CD4-positive, CD25-positive, alpha-beta regulatory T cell (primary cell): ENCODE data around the gene ZSCAN9. TPM values are rescaled to one million over a fixed set of nuclear protein-coding genes. Genes with fewer than 3 reads are reported as not detected.

Experiments used
- ATAC-seq, 2 donors: fragments of 150-1000 bp; cut with Tn5 transposase; one replicate each; pipeline ENCODE4 v1.10.0; 2021; ENCODE audit warnings: low read depth in 2 of 2, moderate number of reproducible peaks in 2 of 2, moderate library complexity in 1 of 2
- DNase-seq, 3 donors: peaks; one replicate each; pipeline versions ENCODE4 v3.0.0 to v3.0.0-alpha.2; 2012 to 2022; ENCODE audit warnings: mixed read lengths in 1 of 3
- H3K27ac ChIP-seq: one replicate; pipeline ENCODE4 v1.7.0; 2013; ENCODE audit warnings: mild to moderate bottlenecking, low read length; ENCODE audit not compliant: insufficient read depth, poor library complexity, severe bottlenecking
- H3K27me3 ChIP-seq: one replicate; pipeline ENCODE4 v1.7.0; 2013; ENCODE audit warnings: low read length; ENCODE audit not compliant: control insufficient read depth, insufficient read depth
- H3K36me3 ChIP-seq: one replicate; pipeline ENCODE4 v1.7.0; 2013; ENCODE audit warnings: mild to moderate bottlenecking, low read length, moderate library complexity; ENCODE audit not compliant: control insufficient read depth, insufficient read depth
- H3K4me1 ChIP-seq: 2 replicates; pipeline ENCODE4 v1.7.0; 2013; ENCODE audit warnings: mild to moderate bottlenecking, low read length; ENCODE audit not compliant: insufficient read depth, control insufficient read depth, poor library complexity, severe bottlenecking
- H3K4me3 ChIP-seq: one replicate; pipeline ENCODE4 v1.7.0; 2013; ENCODE audit warnings: low read depth, mild to moderate bottlenecking, low read length, moderate library complexity
- H3K9me3 ChIP-seq, 2 experiments: 1 replicate in 1 of 2; 2 replicates in 1 of 2; pipeline ENCODE4 v1.7.0; 2013; ENCODE audit warnings: low read length in 2 of 2, mild to moderate bottlenecking in 1 of 2, moderate library complexity in 1 of 2; ENCODE audit not compliant: control insufficient read depth in 2 of 2
- H3K27ac Mint-ChIP-seq, 3 donors: one replicate each; pipeline ENCODE4 v1.8.0; 2020 to 2022; ENCODE audit warnings: mild to moderate bottlenecking in 3 of 3, mixed read lengths in 3 of 3, moderate library complexity in 2 of 3
- H3K27me3 Mint-ChIP-seq: one replicate; pipeline ENCODE4 v1.8.0; 2022; ENCODE audit warnings: mild to moderate bottlenecking, mixed read lengths
- H3K36me3 Mint-ChIP-seq: one replicate; pipeline ENCODE4 v1.8.0; 2020; ENCODE audit warnings: mixed read lengths
- H3K4me1 Mint-ChIP-seq, 4 donors: one replicate each; pipeline ENCODE4 v1.8.0; 2020 to 2022; ENCODE audit warnings: mixed read lengths in 4 of 4, mild to moderate bottlenecking in 1 of 4
- H3K4me3 Mint-ChIP-seq, 4 donors: one replicate each; pipeline ENCODE4 v1.8.0; 2020 to 2022; ENCODE audit warnings: mild to moderate bottlenecking in 4 of 4, mixed read lengths in 4 of 4, moderate library complexity in 3 of 4
- H3K9me3 Mint-ChIP-seq, 7 donors: one replicate each; pipeline ENCODE4 v1.8.0; 2020 to 2022; ENCODE audit warnings: mixed read lengths in 7 of 7, mild to moderate bottlenecking in 3 of 7, moderate library complexity in 2 of 7
- polyA plus RNA-seq, 4 donors: library from polyadenylated mRNA; unstranded; fragments of 300-500 nt; fragmentation: Illumina TruSeq; gene quantifications; one replicate each; pipeline ENCODE4 v1.2.3, GENCODE V29; 2021
- total RNA-seq: library from RNA; stranded (reverse); gene quantifications from one replicate; pipeline ENCODE4 v1.2.3, GENCODE V29; 2022

The ZSCAN9 gene
- total and polyA plus RNA-seq, 5 donors from 2014 or later: 0.91 to 6.4 (median 3.5) TPM

GRCh38 chr6:28274888-28275287, 49.8 kb downstream of the ZSCAN9 start:
- ATAC-seq (no peak), DNase-seq (no peak)
- Mint-ChIP-seq H3K27me3 (peaks cover 2% of the 10 kb centered on the region), H3K36me3 (peaks cover 42% of the 10 kb centered on the region), H3K4me1 (peaks cover 6 to 18% (median 13%) of the 10 kb centered on the region in 4 donors), H3K9me3 (peaks cover 0 to 3% (median 0%) of the 10 kb centered on the region in 7 donors), H3K4me3 (no peak overlapping the region), H3K27ac (no peak overlapping the region)
- H3K9me3 ChIP-seq: no peaks in the 10 kb centered on the region
- peaks cover 58% of the 10 kb centered on the region for H3K36me3 ChIP-seq
- no peak overlapping the region for H3K4me3 ChIP-seq
- no peaks in the 10 kb centered on the region for H3K4me1 ChIP-seq
- H3K27me3 ChIP-seq: no peaks in the 10 kb centered on the region
- no peak overlapping the region for H3K27ac ChIP-seq

DNA sequence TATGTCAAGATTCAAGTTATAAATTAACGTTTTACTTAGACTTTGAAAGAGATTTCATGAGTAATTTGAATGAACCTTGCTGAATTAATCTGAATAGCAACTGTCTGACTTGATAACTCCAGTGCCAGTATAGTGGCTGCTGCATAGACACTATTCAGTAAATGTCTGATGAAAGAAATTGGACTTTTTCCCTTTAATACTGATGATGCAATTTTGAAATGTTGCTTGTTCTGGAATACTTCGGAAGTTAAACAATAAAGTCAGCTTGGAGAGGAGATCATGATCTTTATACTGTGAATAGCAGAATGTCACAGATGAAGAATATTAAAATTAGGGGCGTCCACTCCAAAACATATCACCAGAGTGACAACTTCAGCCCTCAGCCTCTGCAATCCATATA, 52.7 kb downstream of the ZSCAN9 start:
- no peak for ATAC-seq
- no peak for DNase-seq
- peaks cover 9 to 17% (median 12%) of the 10 kb centered on the region in 4 donors for H3K4me1 Mint-ChIP-seq
- peaks cover 0 to 13% (median 0%) of the 10 kb centered on the region in 7 donors for H3K9me3 Mint-ChIP-seq
- Histone ChIP-seq H3K36me3 (peaks cover 43% of the 10 kb centered on the region), H3K4me3 (no peak overlapping the region), H3K9me3 (no peaks in the 10 kb centered on the region), H3K4me1 (peaks cover 11% of the 10 kb centered on the region), H3K27ac (no peak overlapping the region), H3K27me3 (peaks cover 9% of the 10 kb centered on the region)
- H3K4me3 Mint-ChIP-seq: no peak overlapping the region
- H3K27ac Mint-ChIP-seq: no peak overlapping the region
- peaks cover 28% of the 10 kb centered on the region for H3K36me3 Mint-ChIP-seq
- H3K27me3 Mint-ChIP-seq: peaks cover 19% of the 10 kb centered on the region

DNA sequence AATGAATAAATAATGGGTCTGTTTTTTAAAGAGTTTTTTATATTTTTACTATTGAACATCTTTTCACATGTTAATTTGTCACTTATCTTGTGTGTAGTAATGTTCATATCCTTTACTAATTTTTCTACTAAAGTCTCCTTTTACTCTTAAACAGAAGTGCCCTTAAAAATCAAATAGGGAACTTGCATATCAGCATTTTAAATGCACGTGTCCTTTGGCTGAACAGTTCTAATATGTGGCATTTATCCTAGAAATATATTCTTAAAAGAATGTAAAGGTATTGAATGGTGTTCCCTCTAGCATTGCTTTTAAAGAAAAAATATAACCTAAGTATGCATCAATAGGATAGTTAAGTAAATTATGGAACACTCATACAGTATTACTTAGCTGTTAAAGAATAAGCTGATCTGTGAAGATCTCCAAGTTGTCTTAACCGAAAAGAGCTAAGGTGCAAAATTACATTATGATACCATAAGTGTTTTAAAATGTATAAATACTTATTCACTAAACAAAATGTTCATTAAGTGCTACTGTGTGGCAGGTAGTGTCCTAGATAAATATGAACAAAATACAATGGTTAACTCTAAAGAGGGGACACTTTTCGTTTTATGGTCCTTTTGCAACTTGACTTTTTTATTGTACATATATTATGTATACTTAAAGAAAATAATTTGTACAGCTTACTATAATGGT, 55.7 kb downstream of the ZSCAN9 start:
- H3K4me3 ChIP-seq: no peak overlapping the region
- H3K27ac ChIP-seq: no peak overlapping the region
- peaks cover 11% of the 10 kb centered on the region for H3K4me1 ChIP-seq
- Mint-ChIP-seq H3K27ac (no peak overlapping the region), H3K4me3 (peak overlapping the region in 3 of 4 donors; percentile 56 to 80 (median 61)), H3K9me3 (peaks cover 0 to 13% (median 0%) of the 10 kb centered on the region in 7 donors), H3K36me3 (peaks cover 11% of the 10 kb centered on the region), H3K27me3 (peaks cover 25% of the 10 kb centered on the region), H3K4me1 (peaks cover 0 to 11% (median 10%) of the 10 kb centered on the region in 4 donors)
- H3K27me3 ChIP-seq: peaks cover 11% of the 10 kb centered on the region
- no peaks in the 10 kb centered on the region for H3K9me3 ChIP-seq
- ATAC-seq (no peak), DNase-seq (no peak)
- H3K36me3 ChIP-seq: peaks cover 13% of the 10 kb centered on the region

DNA sequence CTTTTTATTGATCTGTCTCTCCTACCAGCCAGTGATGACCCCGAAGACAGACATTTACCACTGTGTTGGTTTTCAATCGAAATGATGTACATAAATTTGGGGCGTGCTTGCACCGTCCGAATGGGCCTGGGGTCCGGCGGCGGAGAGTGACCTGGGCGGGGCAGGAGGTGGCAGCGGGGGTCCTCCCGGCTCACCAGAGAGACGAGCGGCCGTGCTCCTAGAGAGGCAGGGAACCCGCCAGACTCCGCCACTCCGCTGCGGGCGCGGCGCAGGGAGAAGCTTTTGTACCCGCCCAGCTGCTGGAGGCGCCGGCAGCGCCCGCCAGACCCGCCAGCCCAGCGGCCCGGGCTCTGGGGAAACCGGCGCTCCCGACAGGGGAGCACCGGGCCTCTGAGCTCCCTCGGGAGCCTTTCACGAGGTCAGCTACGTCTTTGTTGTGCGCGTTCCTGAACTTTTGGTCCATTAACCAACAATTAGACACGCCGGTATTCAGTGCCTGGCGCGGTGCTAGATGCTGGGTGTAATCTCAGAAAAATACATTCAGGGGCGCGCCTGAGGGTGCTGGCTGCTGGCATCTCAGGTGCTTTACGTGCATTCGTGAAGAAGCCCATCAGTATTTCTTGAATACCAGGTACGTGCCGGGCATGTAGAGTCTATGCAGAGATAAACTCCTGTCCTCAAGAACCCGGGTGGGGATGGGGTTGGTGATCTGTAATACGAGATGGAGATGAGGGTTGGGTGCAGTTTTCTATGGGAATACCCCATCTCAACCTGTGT, 56.4 kb downstream of the ZSCAN9 start, which contains the start of gene PGBD1:
Gene PGBD1, plus strand, starts transcription at position 285 of the 777 bp plus-strand sequence. CDS start 2,242 bp downstream, outside the sequence.
- peak within 1 kb of the TSS; percentile 28 for H3K4me3 ChIP-seq
- H3K27ac ChIP-seq: no peak within 1 kb of the TSS
- no peak within 1 kb of the TSS for H3K27ac Mint-ChIP-seq

GRCh38 chr6:28282926-28283325, 57.9 kb downstream of the ZSCAN9 start:
- peaks cover 33% of the 10 kb centered on the region for H3K27me3 Mint-ChIP-seq
- H3K27me3 ChIP-seq: peaks cover 11% of the 10 kb centered on the region
- H3K4me3 Mint-ChIP-seq: no peak overlapping the region
- no peak overlapping the region for H3K27ac ChIP-seq
- ATAC-seq (no peak), DNase-seq (no peak)
- peaks cover 0 to 13% (median 0%) of the 10 kb centered on the region in 7 donors for H3K9me3 Mint-ChIP-seq
- no peaks in the 10 kb centered on the region for H3K36me3 ChIP-seq
- H3K4me1 ChIP-seq: peaks cover 11% of the 10 kb centered on the region
- peaks cover 0 to 11% (median 9%) of the 10 kb centered on the region in 4 donors for H3K4me1 Mint-ChIP-seq
- H3K9me3 ChIP-seq: no peaks in the 10 kb centered on the region
- no peak overlapping the region for H3K4me3 ChIP-seq
- H3K36me3 Mint-ChIP-seq: peaks cover 15% of the 10 kb centered on the region
- no peak overlapping the region for H3K27ac Mint-ChIP-seq

More for the DNA sequence above, 56.4 kb downstream of the ZSCAN9 start, which contains the start of gene PGBD1:
- peaks cover 0 to 11% (median 10%) of the 10 kb centered on the region in 4 donors for H3K4me1 Mint-ChIP-seq
- peaks cover 11% of the 10 kb centered on the region for H3K27me3 ChIP-seq
- H3K4me1 ChIP-seq: peaks cover 11% of the 10 kb centered on the region
- H3K9me3 Mint-ChIP-seq: peaks cover 0 to 13% (median 0%) of the 10 kb centered on the region in 7 donors
- DNase-seq (peak in 2 of 3 donors; percentile 8 to 68), ATAC-seq (peak; percentile 43 to 64)
- H3K4me3 Mint-ChIP-seq: peak within 1 kb of the TSS in 3 of 4 donors; percentile 56 to 80 (median 61)
- H3K36me3 ChIP-seq: peaks cover 6% of the 10 kb centered on the region
- H3K27me3 Mint-ChIP-seq: peaks cover 27% of the 10 kb centered on the region
- peaks cover 9% of the 10 kb centered on the region for H3K36me3 Mint-ChIP-seq
- no peaks in the 10 kb centered on the region for H3K9me3 ChIP-seq

Other genes with a start within 250 kb of the ZSCAN9 start
- gene ZNF165, start 144.7 kb upstream of the ZSCAN9 start, total RNA-seq: 4.3 TPM
- gene ZNF165, start 144.7 kb upstream of the ZSCAN9 start, polyA plus RNA-seq: under 1 TPM in 3 of 4 donors, not detected in 1; 0.24 to 0.57 (median 0.40) TPM
- 8.0 TPM for gene ZSCAN16, start 100.7 kb upstream of the ZSCAN9 start, total RNA-seq
- 10 to 100 TPM; 11.5 to 26.5 (median 14.5) TPM for gene ZSCAN16, start 100.7 kb upstream of the ZSCAN9 start, polyA plus RNA-seq
- gene ZKSCAN8, start 83.4 kb upstream of the ZSCAN9 start, total RNA-seq: 27.4 TPM
- 1 to 10 TPM in 3 of 4 donors, under 1 TPM in 1; 0.78 to 4.1 (median 1.6) TPM for gene ZKSCAN8, start 83.4 kb upstream of the ZSCAN9 start, polyA plus RNA-seq
- gene ZKSCAN4, start 27.0 kb downstream of the ZSCAN9 start, total RNA-seq: 2.1 TPM
- 1 to 10 TPM; 2.1 to 6.3 (median 3.4) TPM for gene ZKSCAN4, start 27.0 kb downstream of the ZSCAN9 start, polyA plus RNA-seq
- not detected for gene NKAPL, start 34.0 kb downstream of the ZSCAN9 start, total RNA-seq
- gene NKAPL, start 34.0 kb downstream of the ZSCAN9 start, polyA plus RNA-seq: under 1 TPM in 2 of 4 donors, not detected in 2; 0.14 to 0.30 TPM
- gene ZSCAN26, start 41.9 kb downstream of the ZSCAN9 start, total RNA-seq: 9.6 TPM
- gene ZSCAN26, start 41.9 kb downstream of the ZSCAN9 start, polyA plus RNA-seq: 10 to 100 TPM; 14.9 to 19.1 (median 17.7) TPM
- 1.0 TPM for gene PGBD1, start 56.3 kb downstream of the ZSCAN9 start, total RNA-seq
- under 1 TPM; 0.09 to 0.55 (median 0.36) TPM for gene PGBD1, start 56.3 kb downstream of the ZSCAN9 start, polyA plus RNA-seq
- 0.52 TPM for gene ZSCAN31, start 110.9 kb downstream of the ZSCAN9 start, total RNA-seq
- under 1 TPM in 1 of 4 donors, not detected in 3; 0.34 TPM for gene ZSCAN31, start 110.9 kb downstream of the ZSCAN9 start, polyA plus RNA-seq
- gene ZKSCAN3, start 124.7 kb downstream of the ZSCAN9 start, total RNA-seq: 2.3 TPM
- 1 to 10 TPM; 1.5 to 3.6 (median 3.1) TPM for gene ZKSCAN3, start 124.7 kb downstream of the ZSCAN9 start, polyA plus RNA-seq
- gene ZSCAN12, start 174.5 kb downstream of the ZSCAN9 start, total RNA-seq: 2.7 TPM
- 1 to 10 TPM; 1.2 to 2.2 (median 1.7) TPM for gene ZSCAN12, start 174.5 kb downstream of the ZSCAN9 start, polyA plus RNA-seq
- gene ZSCAN23, start 218.2 kb downstream of the ZSCAN9 start, total RNA-seq: 0.69 TPM
- under 1 TPM in 2 of 4 donors, not detected in 2; 0.09 to 0.13 TPM for gene ZSCAN23, start 218.2 kb downstream of the ZSCAN9 start, polyA plus RNA-seq